ENCODE measurements around the gene YPEL1.

GRCh38 chr22:21650280-21650679 lies 85.3 kb downstream of the YPEL1 start:
- no peak for TF ChIP-seq CTCF (IDR thresholded peaks at IDR 0.05; ENCODE audit: low read length)
- no peak for TF ChIP-seq EZH2 (IDR thresholded peaks at IDR 0.05; ENCODE audit: borderline replicate concordance, low read length)

Data from OCI-LY1 (cell line).